ENCODE measurements around the gene PIEZO1. TPM values are rescaled to one million over a fixed set of nuclear protein-coding genes. Genes with fewer than 3 reads are reported as not detected.
A peak's percentile ranks its signal among the peaks of the same experiment; 100 is the strongest.

The PIEZO1 gene
- total and polyA plus RNA-seq, 9 of the 15 experiments (the other 6 are each of a cell fraction or from before 2014, with no cell fraction given): 3.6 to 432 (median 131) TPM

GRCh38 chr16:88763502-88764053 is 21.4 kb downstream of the PIEZO1 start (continued):
- no peak for TF ChIP-seq CUX1 (CRISPR knock-in tag; IDR thresholded peaks at IDR 0.05)

DNA sequence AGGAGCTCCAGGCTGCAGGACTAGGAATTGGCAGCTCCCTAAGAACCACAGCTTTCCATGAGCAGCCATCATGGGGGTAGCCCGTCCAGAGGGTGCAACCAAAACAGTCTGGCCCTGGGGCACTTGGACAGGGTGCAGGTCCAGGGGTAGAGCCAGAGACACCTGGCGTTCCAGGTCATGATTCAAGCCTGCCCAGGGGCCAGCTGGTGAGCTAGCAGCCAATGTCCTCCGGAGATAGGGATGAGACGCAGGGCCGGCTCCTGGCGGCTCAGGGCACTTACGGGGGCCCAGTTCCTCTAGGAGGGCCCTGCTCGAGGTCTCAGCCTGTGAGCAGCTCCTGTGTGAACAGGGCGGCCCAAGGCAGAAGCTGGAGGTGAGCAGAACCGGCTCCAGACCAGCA is 22.1 kb downstream of the PIEZO1 start:
- Histone ChIP-seq H3K27me3 (ENCODE audit: control insufficient read depth in 2 of 2, insufficient read depth in 2 of 2, low read length in 2 of 2) (no peaks in the 10 kb centered on the region), H3K36me3 (ENCODE audit: control insufficient read depth, insufficient read depth, low read length) (peaks cover 95% of the 10 kb centered on the region), H3K9ac (ENCODE audit: insufficient read depth in 1 of 2, low read depth in 2 of 2, low read length in 2 of 2) (peak overlapping the region in 1 of 2 experiments; percentile 65; a peak in 1 of 4 replicates), H4K20me1 (replicated peaks; ENCODE audit: control insufficient read depth, insufficient read depth, low read length) (peaks cover 86% of the 10 kb centered on the region), H3K9me3 (replicated peaks; ENCODE audit: control insufficient read depth, insufficient read depth, low read depth, low read length) (no peaks in the 10 kb centered on the region), H3K79me2 (ENCODE audit: control insufficient read depth, insufficient read depth, low read length) (peaks cover 100% of the 10 kb centered on the region), H2AFZ (ENCODE audit: low read depth, low read length) (no peak overlapping the region), H3K9me1 (ENCODE audit: control insufficient read depth, insufficient read depth, low read length) (peaks cover 40% of the 10 kb centered on the region), H3K4me3 (no peak overlapping the region), H3K4me1 (replicated peaks in 1 of 2; ENCODE audit: control insufficient read depth in 2 of 2, insufficient read depth in 2 of 2, low read length in 2 of 2) (peaks cover 32 to 96% of the 10 kb centered on the region in 2 experiments), H3K27ac (ENCODE audit: extremely low read depth, low read depth, low read length) (peak overlapping the region; percentile 27; the same call in 1 of the 3 replicates), H3K4me2 (ENCODE audit: insufficient read depth, low read length) (no peak overlapping the region)
- in situ Hi-C loops (cut with MboI) (no loop called here), intact Hi-C loops (cut with micrococcal nuclease) (no loop called here)
- WGBS (ENCODE audit: insufficient coverage, low coverage, missing lambda C conversion rate): 77% methylated on average over 10 of the region's 10 CpGs
- ATAC-seq (no peak), FAIRE-seq (no peak), DNase-seq (ENCODE audit: extremely low read depth in 1 of 4, low spot score in 3 of 4) (no peak)
- CTCF ChIA-PET (ENCODE audit: low intra/inter-chr PET ratio): no interaction called here
- BruUV-seq (replicated peaks): no TSS peak
- POLR2A ChIA-PET: interaction anchor here (0.5 to 5.6 kb wide), 10 partner anchors 8 to 88 kb away, joined by 3 to 26 read pairs (median 4); no protein-coding TSS in a partner anchor
- TF ChIP-seq HMG20A (CRISPR knock-in tag; conservative IDR thresholded peaks at IDR 0.05) (no peak), MTF1 (CRISPR knock-in tag; IDR thresholded peaks at IDR 0.05; ENCODE audit: borderline replicate concordance) (no peak), ZBTB26 (CRISPR knock-in tag; IDR thresholded peaks at IDR 0.05) (no peak), CBX2 (IDR thresholded peaks at IDR 0.05; ENCODE audit: insufficient read depth, low read length, poor library complexity, severe bottlenecking) (no peak)
